GM23248 (cell line): ENCODE measurements around the gene TBC1D22A. TPM values are rescaled to one million over a fixed set of nuclear protein-coding genes. Genes with fewer than 3 reads are reported as not detected.

Experiments used
- DNase-seq: peaks from one replicate; pipeline ENCODE4 v3.0.0-alpha.2; 2015
- H2AFZ ChIP-seq: fragments of 200-600 bp; sonication (generic); 2 replicates; pipeline ENCODE4 v1.6.1; 2016; ENCODE audit warnings: antibody characterized with exemption
- H3F3A ChIP-seq: fragments of 200-600 bp; sonication (generic); 2 replicates; pipeline ENCODE4 v1.6.1; 2016; ENCODE audit warnings: mild to moderate bottlenecking, antibody characterized with exemption, mixed run types; ENCODE audit not compliant: insufficient read depth
- H3K27ac ChIP-seq: fragments of 200-600 bp; sonication (generic); 2 replicates; pipeline ENCODE4 v1.5.1; 2016; ENCODE audit warnings: mild to moderate bottlenecking
- H3K27me3 ChIP-seq: fragments of 200-600 bp; sonication (generic); replicated peaks from 2 replicates; pipeline ENCODE4 v1.6.1; 2016; ENCODE audit warnings: mild to moderate bottlenecking; ENCODE audit not compliant: insufficient read depth
- H3K36me3 ChIP-seq: fragments of 200-600 bp; sonication (generic); 2 replicates; pipeline ENCODE4 v1.6.1; 2016; ENCODE audit warnings: low read depth, mild to moderate bottlenecking
- H3K4me1 ChIP-seq: fragments of 200-600 bp; sonication (generic); 2 replicates; pipeline ENCODE4 v1.6.1; 2016; ENCODE audit warnings: mild to moderate bottlenecking; ENCODE audit not compliant: insufficient read depth
- H3K4me2 ChIP-seq: fragments of 200-600 bp; sonication (generic); one replicate; pipeline ENCODE4 v1.6.1; 2016; ENCODE audit warnings: mild to moderate bottlenecking; ENCODE audit not compliant: unreplicated experiment
- H3K4me3 ChIP-seq: fragments of 200-600 bp; sonication (generic); 2 replicates; pipeline ENCODE4 v1.5.1; 2016; ENCODE audit warnings: mild to moderate bottlenecking
- H3K79me2 ChIP-seq: fragments of 200-600 bp; sonication (generic); 2 replicates; pipeline ENCODE4 v1.6.1; 2016; ENCODE audit warnings: mild to moderate bottlenecking; ENCODE audit not compliant: insufficient read depth
- H3K9ac ChIP-seq: fragments of 200-600 bp; sonication (generic); 2 replicates; pipeline ENCODE4 v1.6.1; 2016; ENCODE audit warnings: mild to moderate bottlenecking
- H3K9me2 ChIP-seq: fragments of 200-600 bp; sonication (generic); 2 replicates; pipeline ENCODE4 v1.6.1; 2016; ENCODE audit warnings: mixed run types, mild to moderate bottlenecking, moderate library complexity; ENCODE audit not compliant: insufficient read depth
- H3K9me3 ChIP-seq: fragments of 200-600 bp; sonication (generic); one replicate; pipeline ENCODE4 v1.6.1; 2017; ENCODE audit warnings: low read depth
- H4K20me1 ChIP-seq: fragments of 200-600 bp; sonication (generic); 2 replicates; pipeline ENCODE4 v1.6.0; 2016; ENCODE audit not compliant: insufficient read depth
- EZH2 ChIP-seq: fragments of 200-600 bp; sonication (generic); IDR thresholded peaks from 2 replicates; pipeline ENCODE4 v1.6.1; 2018; ENCODE audit warnings: antibody characterized with exemption, mild to moderate bottlenecking; ENCODE audit not compliant: insufficient read depth, poor library complexity, severe bottlenecking
- EZH2phosphoT487 ChIP-seq: fragments of 200-600 bp; sonication (generic); IDR thresholded peaks from 2 replicates; pipeline ENCODE4 v1.6.1; 2018; ENCODE audit warnings: antibody characterized with exemption, moderate library complexity, mild to moderate bottlenecking, low read depth; ENCODE audit not compliant: insufficient read depth
- WGBS, 2 experiments: methylation state at CpG; one replicate each; pipeline ENCODE4 v1.1.6; 2015 to 2017; ENCODE audit warnings: low lambda C conversion rate in 2 of 2, low coverage in 1 of 2; ENCODE audit errors: missing lambda C conversion rate in 2 of 2; 5-methylcytosine and 5-hydroxymethylcytosine counted together
- in situ Hi-C: fragments of 300-500 bp; cut with MboI; formaldehyde crosslinking; loops from 2 replicates; pipeline ENCODE4 v1.15.0; 2020
- polyA plus RNA-seq: library from polyadenylated mRNA; unstranded; fragments of >200 nt; fragmentation: Nextera tagmentation; extraction: Ambion mirVana; gene quantifications from 2 replicates; pipeline ENCODE4 v1.2.1, GENCODE V29; 2016
- total RNA-seq: library from RNA; depleted of rRNA; stranded (reverse); fragments of >200 nt; shearing (Covaris generic); gene quantifications from 2 replicates; pipeline ENCODE4 v1.2.3, GENCODE V29; 2014

The TBC1D22A gene
- total and polyA plus RNA-seq, 2 experiments from 2014 or later: 12.3 to 16.9 TPM

DNA sequence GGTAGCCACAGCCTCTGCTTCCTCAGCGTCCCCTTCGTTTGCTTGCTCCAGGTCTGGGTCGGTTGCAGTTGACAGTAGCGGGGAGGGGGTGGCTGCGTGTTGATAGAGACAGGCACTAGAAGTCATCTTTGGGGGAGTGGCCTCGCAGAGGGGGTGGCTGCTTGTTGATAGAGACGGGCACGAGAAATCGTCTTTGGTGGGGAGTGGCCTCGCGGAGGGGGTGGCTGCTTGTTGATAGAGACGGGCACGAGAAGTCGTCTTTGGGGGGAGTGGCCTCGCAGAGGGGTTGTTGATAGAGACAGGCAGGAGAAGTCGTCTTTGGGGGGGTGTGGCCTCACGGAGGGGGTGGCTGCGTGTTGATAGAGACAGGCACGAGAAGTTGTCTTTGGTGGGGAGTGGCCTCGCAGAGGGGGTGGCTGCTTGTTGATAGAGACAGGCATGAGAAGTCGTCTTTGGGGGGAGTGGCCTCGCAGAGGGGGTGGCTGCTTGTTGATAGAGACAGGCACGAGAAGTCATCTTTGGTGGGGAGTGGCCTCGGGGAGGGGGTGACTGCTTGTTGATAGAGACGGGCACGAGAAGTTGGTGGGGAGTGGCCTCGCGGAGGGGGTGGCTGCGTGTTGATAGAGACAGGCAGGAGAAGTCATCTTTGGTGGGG, 328.3 kb downstream of the TBC1D22A start:
- no peaks in the 10 kb centered on the region for H3K79me2 ChIP-seq
- H4K20me1 ChIP-seq: no peaks in the 10 kb centered on the region
- H3K27me3 ChIP-seq: no peaks in the 10 kb centered on the region
- no peaks in the 10 kb centered on the region for H3K9me3 ChIP-seq
- TF ChIP-seq EZH2phosphoT487 (no peak), EZH2 (no peak)
- in situ Hi-C loops: no loop called here
- 17 to 23% methylated on average over 17 to 29 of the region's 29 CpGs for WGBS, 2 experiments
- H3K9ac ChIP-seq: peak overlapping the region; percentile 61
- H3K4me3 ChIP-seq: peak overlapping the region; percentile 69
- peak overlapping the region; percentile 43 for H3K4me2 ChIP-seq
- H2AFZ ChIP-seq: peak overlapping the region; percentile 64
- no peaks in the 10 kb centered on the region for H3F3A ChIP-seq
- H3K27ac ChIP-seq: no peak overlapping the region
- no peaks in the 10 kb centered on the region for H3K36me3 ChIP-seq
- peaks cover 11% of the 10 kb centered on the region for H3K4me1 ChIP-seq
- no peaks in the 10 kb centered on the region for H3K9me2 ChIP-seq
- DNase-seq: peak; percentile 47

DNA sequence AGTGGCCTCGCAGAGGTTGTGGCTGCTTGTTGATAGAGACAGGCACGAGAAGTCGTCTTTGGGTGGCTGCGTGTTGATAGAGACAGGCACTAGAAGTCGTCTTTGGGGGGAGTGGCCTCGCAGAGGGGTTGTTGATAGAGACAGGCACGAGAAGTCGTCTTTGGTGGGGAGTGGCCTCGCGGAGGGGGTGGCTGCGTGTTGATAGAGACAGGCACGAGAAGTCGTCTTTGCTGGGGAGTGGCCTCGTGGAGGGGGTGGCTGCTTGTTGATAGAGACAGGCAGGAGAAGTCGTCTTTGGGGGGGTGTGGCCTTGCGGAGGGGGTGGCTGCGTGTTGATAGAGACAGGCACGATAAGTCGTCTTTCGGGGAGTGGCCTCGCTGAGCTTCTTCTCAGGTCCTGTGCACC, 328.8 kb downstream of the TBC1D22A start:
- Histone ChIP-seq H3K9ac (peak overlapping the region; percentile 61), H3K27me3 (no peaks in the 10 kb centered on the region), H3K36me3 (no peaks in the 10 kb centered on the region), H2AFZ (peak overlapping the region; percentile 64), H3F3A (no peaks in the 10 kb centered on the region), H3K79me2 (no peaks in the 10 kb centered on the region), H3K27ac (no peak overlapping the region), H3K9me2 (no peaks in the 10 kb centered on the region), H3K4me3 (peak overlapping the region; percentile 69), H3K4me1 (peaks cover 11% of the 10 kb centered on the region), H4K20me1 (no peaks in the 10 kb centered on the region), H3K9me3 (no peaks in the 10 kb centered on the region), H3K4me2 (peak overlapping the region; percentile 43)
- TF ChIP-seq EZH2phosphoT487 (no peak), EZH2 (no peak)
- in situ Hi-C loops: no loop called here
- DNase-seq: peak; percentile 29
- WGBS, 2 experiments: 37 to 80% methylated on average over 3 to 18 of the region's 21 CpGs

DNA sequence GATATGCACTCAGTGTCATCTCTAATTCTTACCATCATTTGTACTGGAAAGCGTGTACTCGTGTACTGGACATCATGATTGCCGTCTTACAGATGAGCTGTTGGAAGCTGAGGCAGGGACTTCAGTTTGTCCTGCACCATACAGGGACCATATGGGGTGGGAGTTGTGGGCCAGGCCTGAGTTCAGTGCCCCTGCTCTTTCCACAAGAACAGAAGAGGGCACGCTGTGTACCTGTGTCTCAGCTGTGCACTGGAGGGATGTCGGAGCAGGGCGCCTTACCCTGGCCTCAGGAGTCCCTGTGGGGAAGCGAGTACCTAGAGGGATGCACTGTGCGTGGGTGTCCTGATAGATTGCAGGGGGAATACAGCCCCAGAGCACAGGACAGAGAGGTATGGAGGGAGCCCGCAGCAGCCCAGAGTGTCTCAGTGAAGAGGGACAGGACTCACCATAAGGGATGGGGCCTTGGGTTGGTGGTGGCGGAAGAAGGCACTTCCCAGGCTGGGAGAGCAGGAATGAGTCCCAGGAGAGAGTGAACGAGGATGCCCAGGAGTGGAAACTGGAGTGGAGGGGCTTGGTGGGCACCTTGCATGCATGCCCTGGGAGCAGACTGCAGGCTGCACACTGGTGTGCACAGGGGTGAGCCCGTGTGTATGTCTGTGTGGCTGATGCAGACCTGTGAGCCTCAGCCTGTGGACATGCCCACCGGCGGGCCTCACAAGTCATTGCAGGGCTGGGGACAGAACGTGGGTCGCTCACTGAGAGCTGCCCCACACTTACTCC, 329.7 kb downstream of the TBC1D22A start:
- H3K27ac ChIP-seq: no peak overlapping the region

DNA sequence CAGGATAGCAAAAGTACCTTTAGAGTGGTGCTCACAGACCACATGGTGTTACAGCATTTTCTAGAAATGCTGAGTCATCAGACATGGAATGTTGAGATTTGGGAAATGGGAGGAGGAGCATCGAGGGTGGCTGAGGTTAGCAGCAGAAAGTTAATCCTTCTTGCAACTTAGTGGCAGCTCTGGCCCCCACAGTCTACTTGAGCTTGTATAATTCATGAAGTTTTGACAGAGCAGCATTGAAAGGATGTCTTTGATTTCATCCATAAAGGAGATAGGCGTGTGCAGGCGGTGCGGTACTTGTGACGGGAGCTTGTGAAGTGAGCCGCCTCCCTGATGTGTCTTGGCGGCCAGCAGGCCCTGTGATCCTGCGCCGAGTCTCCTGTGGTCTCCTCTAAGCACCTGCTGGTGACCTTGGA, 330.5 kb downstream of the TBC1D22A start:
- no peaks in the 10 kb centered on the region for H3K79me2 ChIP-seq
- no peak overlapping the region for H3K27ac ChIP-seq
- H3K9me2 ChIP-seq: no peaks in the 10 kb centered on the region
- WGBS, 2 experiments: 90 to 91% methylated on average over 9 of the region's 9 CpGs
- H4K20me1 ChIP-seq: no peaks in the 10 kb centered on the region
- H3K4me1 ChIP-seq: peaks cover 11% of the 10 kb centered on the region
- H3K4me3 ChIP-seq: no peak overlapping the region
- no peaks in the 10 kb centered on the region for H3K27me3 ChIP-seq
- in situ Hi-C loops: no loop called here
- no peaks in the 10 kb centered on the region for H3K36me3 ChIP-seq
- no peaks in the 10 kb centered on the region for H3K9me3 ChIP-seq
- H3F3A ChIP-seq: no peaks in the 10 kb centered on the region
- TF ChIP-seq EZH2phosphoT487: no peak
- no peak for TF ChIP-seq EZH2
- no peak overlapping the region for H2AFZ ChIP-seq
- no peak overlapping the region for H3K9ac ChIP-seq
- peak; percentile 72 for DNase-seq
- H3K4me2 ChIP-seq: no peak overlapping the region

More for the DNA sequence above, 329.7 kb downstream of the TBC1D22A start:
- H3K9me3 ChIP-seq: no peaks in the 10 kb centered on the region
- in situ Hi-C loops: no loop called here
- H3K36me3 ChIP-seq: no peaks in the 10 kb centered on the region
- no peak for TF ChIP-seq EZH2
- TF ChIP-seq EZH2phosphoT487: no peak
- no peak overlapping the region for H3K4me3 ChIP-seq
- H3K79me2 ChIP-seq: no peaks in the 10 kb centered on the region
- H3K27me3 ChIP-seq: no peaks in the 10 kb centered on the region
- H4K20me1 ChIP-seq: no peaks in the 10 kb centered on the region
- no peak for DNase-seq
- peaks cover 11% of the 10 kb centered on the region for H3K4me1 ChIP-seq
- H3K9me2 ChIP-seq: no peaks in the 10 kb centered on the region
- no peak overlapping the region for H3K9ac ChIP-seq
- H2AFZ ChIP-seq: no peak overlapping the region
- no peak overlapping the region for H3K4me2 ChIP-seq
- H3F3A ChIP-seq: no peaks in the 10 kb centered on the region
- 96 to 97% methylated on average over 16 of the region's 16 CpGs for WGBS, 2 experiments
